Rectal smooth muscle tissue (tissue), 1 donor: Measurements from ENCODE around the gene MMP27.

Source experiments
- H3K27ac ChIP-seq: one replicate; pipeline ENCODE4 v1.7.0; 2013; ENCODE audit warnings: low read depth, low read length, inconsistent platforms
- H3K27me3 ChIP-seq: one replicate; pipeline ENCODE4 v1.7.0; 2013; ENCODE audit warnings: low read length; ENCODE audit not compliant: control insufficient read depth, insufficient read depth
- H3K36me3 ChIP-seq: one replicate; pipeline ENCODE4 v1.7.0; 2013; ENCODE audit warnings: low read length; ENCODE audit not compliant: control insufficient read depth, insufficient read depth
- H3K4me1 ChIP-seq: one replicate; pipeline ENCODE4 v1.7.0; 2013; ENCODE audit warnings: low read length; ENCODE audit not compliant: control insufficient read depth, insufficient read depth
- H3K4me3 ChIP-seq: one replicate; pipeline ENCODE4 v1.7.0; 2013; ENCODE audit warnings: low read length
- H3K9ac ChIP-seq: one replicate; pipeline ENCODE4 v1.7.0; 2013; ENCODE audit warnings: low read length

Gene MMP27

DNA sequence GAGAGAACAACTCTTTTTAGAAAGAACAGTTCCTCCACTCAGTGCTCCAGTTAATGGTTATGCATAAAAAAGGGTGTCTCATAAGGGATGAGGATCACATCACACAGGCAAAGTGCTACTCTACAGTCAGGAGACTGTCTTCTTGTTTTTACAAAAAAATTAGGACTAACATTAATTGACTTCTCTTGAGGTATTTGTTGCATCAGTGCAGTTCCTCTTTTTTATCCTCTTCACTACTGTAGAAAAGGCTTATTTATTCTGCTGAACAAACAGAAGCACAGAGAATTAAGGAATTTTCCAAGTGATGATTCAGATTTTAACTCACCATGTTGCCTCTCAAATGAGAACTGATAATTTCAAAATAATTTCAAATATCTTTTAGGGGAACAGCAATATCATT, 17.3 kb upstream of the MMP27 start:
- Histone ChIP-seq H3K4me3 (no peak overlapping the region), H3K36me3 (no peaks in the 10 kb centered on the region), H3K9ac (no peak overlapping the region), H3K27me3 (no peaks in the 10 kb centered on the region), H3K27ac (no peak overlapping the region), H3K4me1 (no peaks in the 10 kb centered on the region)

DNA sequence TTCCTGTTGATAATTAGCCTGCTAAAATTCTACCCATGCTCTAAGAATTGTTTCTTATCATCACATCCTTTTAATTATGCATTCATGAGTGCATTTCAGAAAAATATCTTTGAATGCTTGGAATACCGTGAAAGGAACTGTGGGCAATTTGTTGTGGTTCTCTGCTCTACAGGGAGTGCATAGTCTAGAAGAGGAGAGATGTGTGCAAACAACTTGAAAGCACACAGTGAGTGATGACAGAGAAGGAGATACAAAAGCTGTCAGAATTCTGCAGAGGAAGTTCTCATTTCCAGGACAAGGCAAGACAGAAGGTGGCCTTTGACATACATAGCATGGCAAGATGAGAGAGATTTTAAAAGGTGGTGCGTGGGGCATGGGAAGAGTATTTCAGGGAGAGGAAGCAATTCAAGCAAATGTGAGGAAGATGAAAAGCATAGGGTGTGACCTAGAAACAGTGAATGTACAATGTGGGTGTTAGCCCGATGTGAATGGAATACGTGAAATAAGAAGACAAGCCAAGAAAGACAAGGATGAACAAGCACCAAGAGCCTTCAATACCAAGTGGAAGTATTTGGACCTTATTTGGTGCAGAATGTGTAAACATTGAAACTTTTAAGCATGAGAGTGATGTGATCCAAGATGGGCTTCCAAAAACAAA, 14.2 kb upstream of the MMP27 start:
- Histone ChIP-seq H3K27me3 (no peaks in the 10 kb centered on the region), H3K36me3 (no peaks in the 10 kb centered on the region), H3K4me3 (no peak overlapping the region), H3K27ac (no peak overlapping the region), H3K9ac (no peak overlapping the region), H3K4me1 (no peaks in the 10 kb centered on the region)

DNA sequence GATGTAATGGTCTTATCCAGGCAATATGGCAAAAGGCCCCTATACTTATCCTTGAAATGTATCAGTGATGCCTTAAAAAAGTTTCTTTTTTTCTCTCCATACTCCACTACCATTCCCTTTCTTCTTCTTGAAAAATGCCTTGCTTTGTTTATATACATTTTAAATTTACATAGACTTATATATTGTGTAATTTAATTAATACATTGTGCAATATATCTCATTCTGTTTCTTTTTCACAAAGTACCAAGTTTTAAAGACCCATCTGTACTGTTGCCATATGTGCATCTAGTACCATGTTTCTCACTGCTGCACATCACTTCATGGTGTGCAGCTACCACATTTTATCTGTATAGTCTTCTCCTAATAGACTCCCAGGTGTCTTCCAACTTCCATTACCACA, 11.7 kb upstream of the MMP27 start:
- H3K9ac ChIP-seq = no peak overlapping the region
- H3K36me3 ChIP-seq = no peaks in the 10 kb centered on the region
- H3K4me1 ChIP-seq = no peaks in the 10 kb centered on the region
- H3K27ac ChIP-seq = no peak overlapping the region
- H3K4me3 ChIP-seq = no peak overlapping the region
- no peaks in the 10 kb centered on the region for H3K27me3 ChIP-seq

- no peaks in the 10 kb centered on the region for H3K27me3 ChIP-seq
- H3K27ac ChIP-seq = no peak overlapping the region
- no peaks in the 10 kb centered on the region for H3K4me1 ChIP-seq
- no peaks in the 10 kb centered on the region for H3K36me3 ChIP-seq
- no peak overlapping the region for H3K4me3 ChIP-seq
- H3K9ac ChIP-seq = no peak overlapping the region
Measured at GRCh38 chr11:102716527-102716926, 11.0 kb upstream of the MMP27 start.

- Histone ChIP-seq H3K36me3 (no peaks in the 10 kb centered on the region), H3K9ac (no peak overlapping the region), H3K4me3 (no peak overlapping the region), H3K4me1 (no peaks in the 10 kb centered on the region), H3K27ac (no peak overlapping the region), H3K27me3 (no peaks in the 10 kb centered on the region)
Measured at GRCh38 chr11:102712137-102712536, 6.6 kb upstream of the MMP27 start.

GRCh38 chr11:102709201-102709945, 3.8 kb upstream of the MMP27 start:
- Histone ChIP-seq H3K36me3 (no peaks in the 10 kb centered on the region), H3K9ac (no peak overlapping the region), H3K27me3 (no peaks in the 10 kb centered on the region), H3K4me3 (no peak overlapping the region), H3K27ac (no peak overlapping the region), H3K4me1 (no peaks in the 10 kb centered on the region)

DNA sequence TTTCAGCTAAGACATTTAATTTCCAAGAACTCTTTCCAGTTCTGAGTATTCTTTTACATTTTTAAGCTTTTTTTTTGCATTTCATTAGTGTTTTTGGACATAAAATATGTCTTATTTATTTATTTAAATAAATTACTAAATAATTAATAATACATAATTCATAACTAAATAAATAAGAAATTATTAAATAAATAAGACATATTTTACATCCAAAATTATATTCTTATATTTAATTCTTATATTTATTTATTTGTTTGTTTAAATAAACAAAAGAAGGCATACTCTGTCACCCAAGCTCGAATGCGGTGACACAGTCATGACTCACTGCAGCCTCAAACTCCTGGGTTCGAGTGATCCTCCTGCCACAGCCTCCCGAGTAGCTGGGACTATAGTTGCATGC, 3.1 kb upstream of the MMP27 start:
- Histone ChIP-seq H3K27ac (no peak overlapping the region), H3K4me1 (no peaks in the 10 kb centered on the region), H3K36me3 (no peaks in the 10 kb centered on the region)

GRCh38 chr11:102704841-102705240, 728 bp downstream of the MMP27 start:
- no peak overlapping the region for H3K27ac ChIP-seq
- no peak overlapping the region for H3K4me3 ChIP-seq
- no peak overlapping the region for H3K9ac ChIP-seq
- H3K36me3 ChIP-seq = no peaks in the 10 kb centered on the region
- no peaks in the 10 kb centered on the region for H3K27me3 ChIP-seq
- no peaks in the 10 kb centered on the region for H3K4me1 ChIP-seq

More for the DNA sequence above, 3.1 kb upstream of the MMP27 start:
- Histone ChIP-seq H3K4me3 (no peak overlapping the region), H3K27me3 (no peaks in the 10 kb centered on the region), H3K9ac (no peak overlapping the region)

DNA sequence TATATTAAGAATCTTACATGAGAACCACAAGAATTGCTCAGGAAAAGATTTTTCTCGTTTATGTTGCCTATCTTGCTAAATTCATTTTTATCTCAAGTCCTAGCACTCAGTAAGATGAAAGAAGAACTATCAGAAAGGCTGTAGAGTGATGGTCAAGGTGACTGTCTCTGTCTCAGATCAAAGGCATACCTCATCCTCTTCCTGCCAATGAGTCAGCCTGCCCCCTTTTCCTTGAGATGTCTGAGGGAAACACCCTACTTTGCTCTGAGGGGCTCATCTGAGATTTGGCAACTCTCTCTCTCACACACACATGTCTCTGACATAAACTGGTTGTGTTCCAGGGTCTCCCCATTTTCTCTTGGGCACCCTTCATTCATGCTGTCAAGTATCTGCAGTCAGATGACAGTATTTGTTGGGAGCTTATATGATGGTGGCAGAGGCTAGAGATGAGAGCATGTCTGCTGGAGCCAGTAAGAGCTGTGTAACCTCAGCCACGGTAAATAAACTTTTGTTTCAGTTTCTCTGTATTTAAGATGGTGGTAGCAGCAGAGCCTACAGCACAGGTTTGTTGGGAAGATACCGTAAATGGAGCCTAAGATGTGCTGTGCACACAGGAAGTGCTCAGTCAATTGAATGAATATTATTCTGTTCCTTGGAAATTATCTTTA, 1.6 kb downstream of the MMP27 start:
- Histone ChIP-seq H3K36me3 (no peaks in the 10 kb centered on the region), H3K9ac (no peak overlapping the region), H3K4me3 (no peak overlapping the region), H3K27ac (no peak overlapping the region), H3K4me1 (no peaks in the 10 kb centered on the region), H3K27me3 (no peaks in the 10 kb centered on the region)

- Histone ChIP-seq H3K36me3 (no peaks in the 10 kb centered on the region), H3K9ac (no peak overlapping the region), H3K27ac (no peak overlapping the region), H3K27me3 (no peaks in the 10 kb centered on the region), H3K4me1 (peaks cover 7% of the 10 kb centered on the region), H3K4me3 (no peak overlapping the region)
Measured at GRCh38 chr11:102695201-102695600, 10.4 kb downstream of the MMP27 start.

DNA sequence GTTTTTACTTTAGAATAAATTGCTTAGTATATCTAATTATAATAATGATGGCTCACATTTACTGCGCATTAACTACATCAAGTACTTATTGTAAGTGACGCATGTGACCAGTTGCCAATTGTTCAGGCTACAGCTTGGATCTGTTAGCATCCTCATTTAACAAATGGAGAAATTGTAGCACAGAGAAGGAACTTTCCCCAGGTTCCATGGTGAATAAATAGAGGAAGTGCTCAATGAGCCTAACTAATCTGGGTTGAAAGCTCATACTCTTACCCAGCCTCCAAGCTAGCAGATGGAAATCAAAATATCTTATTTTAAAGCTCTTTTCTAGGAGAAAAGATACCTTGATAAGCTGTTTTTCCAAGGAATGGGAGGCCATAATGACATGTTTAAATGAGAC, 19.8 kb downstream of the MMP27 start:
- Histone ChIP-seq H3K27me3 (no peaks in the 10 kb centered on the region), H3K4me3 (no peak overlapping the region), H3K36me3 (no peaks in the 10 kb centered on the region), H3K4me1 (peaks cover 3% of the 10 kb centered on the region), H3K9ac (no peak overlapping the region), H3K27ac (no peak overlapping the region)

GRCh38 chr11:102685338-102685737, 20.2 kb downstream of the MMP27 start:
- Histone ChIP-seq H3K4me3 (no peak overlapping the region), H3K9ac (no peak overlapping the region), H3K4me1 (peaks cover 3% of the 10 kb centered on the region), H3K27ac (no peak overlapping the region), H3K27me3 (no peaks in the 10 kb centered on the region), H3K36me3 (no peaks in the 10 kb centered on the region)
